CD14-positive monocyte (primary cell): ENCODE measurements around the gene NUAK1. TPM values are rescaled to one million over a fixed set of nuclear protein-coding genes. Genes with fewer than 3 reads are reported as not detected.

Source experiments
- DNase-seq, 3 donors: peaks; one replicate each; pipeline ENCODE4 v3.0.0-alpha.2; 2011 to 2022
- H2AFZ ChIP-seq: 2 replicates; pipeline ENCODE4 v1.6.0; 2012; ENCODE audit warnings: mild to moderate bottlenecking, low read depth, low read length, inconsistent platforms; ENCODE audit not compliant: insufficient read depth, poor library complexity, severe bottlenecking
- H3K27ac ChIP-seq, 2 donors: 1 replicate in 1 of 2; 2 replicates in 1 of 2; pipeline ENCODE4 v1.5.1; 2012 to 2013; ENCODE audit warnings: low read length in 2 of 2, control low read depth in 1 of 2, inconsistent platforms in 1 of 2, low read depth in 1 of 2, mild to moderate bottlenecking in 1 of 2
- H3K27me3 ChIP-seq, 2 donors: one replicate each; pipeline versions ENCODE4 v1.6.0 to v1.6.1; 2011 to 2013; ENCODE audit warnings: low read length in 2 of 2; ENCODE audit not compliant: control insufficient read depth in 2 of 2, insufficient read depth in 2 of 2
- H3K36me3 ChIP-seq, 2 donors: replicated peaks in 1 of 2; 1 replicate in 1 of 2; 2 replicates in 1 of 2; pipeline versions ENCODE4 v1.5.1 to v1.6.1; 2012 to 2013; ENCODE audit warnings: low read length in 2 of 2, control low read depth in 1 of 2, inconsistent platforms in 1 of 2, mild to moderate bottlenecking in 1 of 2; ENCODE audit not compliant: insufficient read depth in 2 of 2, control insufficient read depth in 1 of 2
- H3K4me1 ChIP-seq, 2 donors: 1 replicate in 1 of 2; 2 replicates in 1 of 2; pipeline versions ENCODE4 v1.5.1 to v1.6.1; 2012 to 2013; ENCODE audit warnings: low read length in 2 of 2, control low read depth in 1 of 2, inconsistent platforms in 1 of 2, mild to moderate bottlenecking in 1 of 2, moderate library complexity in 1 of 2; ENCODE audit not compliant: insufficient read depth in 2 of 2, control insufficient read depth in 1 of 2
- H3K4me2 ChIP-seq: replicated peaks from 2 replicates; pipeline ENCODE3; 2012; ENCODE audit warnings: low read length, moderate library complexity, mild to moderate bottlenecking; ENCODE audit not compliant: poor library complexity, severe bottlenecking; ENCODE audit errors: extremely low read depth
- H3K4me3 ChIP-seq, 3 experiments: fragments of 200-600 bp in 1 of 3; sonication (generic) in 1 of 3; replicated peaks in 1 of 3; 1 replicate in 2 of 3; 2 replicates in 1 of 3; pipeline ENCODE4 v1.5.1; 2011 to 2013; ENCODE audit warnings: low read length in 3 of 3, mild to moderate bottlenecking in 3 of 3, control low read depth in 2 of 3, low read depth in 2 of 3, inconsistent platforms in 1 of 3, moderate library complexity in 1 of 3
- H3K79me2 ChIP-seq: 2 replicates; pipeline ENCODE4 v1.6.0; 2012; ENCODE audit warnings: mild to moderate bottlenecking, control low read depth, inconsistent platforms, low read length, moderate library complexity; ENCODE audit not compliant: insufficient read depth
- H3K9ac ChIP-seq: 2 replicates; pipeline ENCODE4 v1.6.0; 2017; ENCODE audit warnings: low read length, mild to moderate bottlenecking; ENCODE audit not compliant: insufficient read depth, poor library complexity, severe bottlenecking
- H3K9me3 ChIP-seq, 2 donors: replicated peaks in 1 of 2; 1 replicate in 1 of 2; 2 replicates in 1 of 2; pipeline versions ENCODE4 v1.5.1 to v1.6.1; 2012 to 2013; ENCODE audit warnings: low read length in 2 of 2, control low read depth in 1 of 2; ENCODE audit not compliant: control insufficient read depth in 1 of 2, insufficient read depth in 1 of 2
- H4K20me1 ChIP-seq: 2 replicates; pipeline ENCODE4 v1.6.0; 2012; ENCODE audit warnings: mild to moderate bottlenecking, low read length, control low read depth, moderate library complexity; ENCODE audit not compliant: insufficient read depth
- H3K27ac Mint-ChIP-seq, 7 donors: one replicate each; pipeline ENCODE4 v1.8.0; 2020; ENCODE audit warnings: mild to moderate bottlenecking in 7 of 7, mixed read lengths in 7 of 7, moderate library complexity in 6 of 7, inconsistent platforms in 2 of 7
- H3K27me3 Mint-ChIP-seq, 3 donors: one replicate each; pipeline ENCODE4 v1.8.0; 2021 to 2022; ENCODE audit warnings: low read depth in 3 of 3, mild to moderate bottlenecking in 3 of 3, mixed read lengths in 3 of 3, moderate library complexity in 3 of 3, inconsistent platforms in 1 of 3
- H3K36me3 Mint-ChIP-seq, 2 donors: one replicate each; pipeline ENCODE4 v1.8.0; 2020; ENCODE audit warnings: mixed read lengths in 2 of 2, inconsistent platforms in 1 of 2, mild to moderate bottlenecking in 1 of 2
- H3K4me1 Mint-ChIP-seq: one replicate; pipeline ENCODE4 v1.8.0; 2020; ENCODE audit warnings: mild to moderate bottlenecking, mixed read lengths
- H3K4me3 Mint-ChIP-seq, 2 donors: one replicate each; pipeline ENCODE4 v1.8.0; 2020; ENCODE audit warnings: mild to moderate bottlenecking in 2 of 2, mixed read lengths in 2 of 2, moderate library complexity in 1 of 2
- H3K9me3 Mint-ChIP-seq, 7 donors: one replicate each; pipeline ENCODE4 v1.8.0; 2020 to 2022; ENCODE audit warnings: mixed read lengths in 7 of 7, mild to moderate bottlenecking in 6 of 7, moderate library complexity in 6 of 7, inconsistent platforms in 2 of 7
- CTCF ChIP-seq: fragments of 200-600 bp; IDR thresholded peaks from one replicate; pipeline ENCODE4 v1.8.0; 2022; ENCODE audit warnings: antibody characterized with exemption, mild to moderate bottlenecking
- WGBS: methylation state at CpG from one replicate; pipeline ENCODE4 v1.1.5; 2013; ENCODE audit warnings: missing lambda C conversion rate; ENCODE audit not compliant: insufficient coverage; 5-methylcytosine and 5-hydroxymethylcytosine counted together
- intact Hi-C, 2 donors: fragments of 100-400 bp; cut with micrococcal nuclease; formaldehyde crosslinking; loops; one replicate each; pipeline versions ENCODE4 v1.15.0 to v1.15.1; 2023
- polyA plus RNA-seq, 3 donors: library from polyadenylated mRNA; depleted of rRNA in 1 of 3; unstranded in 2 of 3; stranded (reverse) in 1 of 3; fragments of 300-500 nt in 2 of 3; fragments of >200 nt in 1 of 3; fragmentation: Illumina TruSeq in 2 of 3; gene quantifications; 1 replicate in 2 of 3; 2 replicates in 1 of 3; pipeline ENCODE4 v1.2.3, GENCODE V29; 2012 to 2021

Gene NUAK1
- polyA plus RNA-seq, 3 donors, result not detected

GRCh38 chr12:106048676-106049075 is 90.1 kb downstream of the NUAK1 start:
- no peaks in the 10 kb centered on the region for H3K36me3 ChIP-seq
- no peak overlapping the region for H3K27ac ChIP-seq
- no peak overlapping the region for H3K4me3 ChIP-seq
- H3K4me2 ChIP-seq, result no peak overlapping the region
- Mint-ChIP-seq H3K27me3 (peaks cover 3 to 7% (median 4%) of the 10 kb centered on the region in 3 donors), H3K4me3 (no peak overlapping the region), H3K4me1 (no peaks in the 10 kb centered on the region), H3K9me3 (peaks cover 0 to 3% (median 2%) of the 10 kb centered on the region in 7 donors), H3K36me3 (no peaks in the 10 kb centered on the region), H3K27ac (no peak overlapping the region)
- H3K9me3 ChIP-seq, result no peaks in the 10 kb centered on the region
- no peak for DNase-seq
- H2AFZ ChIP-seq, result no peak overlapping the region
- H3K4me1 ChIP-seq, result no peaks in the 10 kb centered on the region
- no peak for TF ChIP-seq CTCF
- no peak overlapping the region for H3K9ac ChIP-seq
- no peaks in the 10 kb centered on the region for H3K27me3 ChIP-seq
- 75% methylated on average over 4 of the region's 6 CpGs for whole genome bisulfite sequencing
- no peaks in the 10 kb centered on the region for H4K20me1 ChIP-seq
- intact Hi-C loops, result no loop called here
- no peaks in the 10 kb centered on the region for H3K79me2 ChIP-seq

- 100% methylated on average over 1 of the region's 1 CpG for WGBS
- H3K27ac ChIP-seq, result no peak overlapping the region
These were observed 90.7 kb downstream of the NUAK1 start for GRCh38 chr12:106048016-106048415.

More at GRCh38 chr12:106048016-106048415, 90.7 kb downstream of the NUAK1 start:
- no peak overlapping the region for H3K4me3 ChIP-seq
- DNase-seq, result no peak
- no peaks in the 10 kb centered on the region for H3K27me3 ChIP-seq
- no peak overlapping the region for H2AFZ ChIP-seq
- H3K4me2 ChIP-seq, result no peak overlapping the region
- H3K4me1 ChIP-seq, result no peaks in the 10 kb centered on the region
- Mint-ChIP-seq H3K36me3 (no peaks in the 10 kb centered on the region), H3K4me3 (no peak overlapping the region), H3K4me1 (no peaks in the 10 kb centered on the region), H3K27ac (no peak overlapping the region), H3K27me3 (peaks cover 3 to 8% (median 5%) of the 10 kb centered on the region in 3 donors), H3K9me3 (peaks cover 0 to 2% (median 2%) of the 10 kb centered on the region in 7 donors)
- H3K36me3 ChIP-seq, result no peaks in the 10 kb centered on the region
- H3K9ac ChIP-seq, result no peak overlapping the region
- H3K9me3 ChIP-seq, result no peaks in the 10 kb centered on the region
- no peak for TF ChIP-seq CTCF
- no peaks in the 10 kb centered on the region for H3K79me2 ChIP-seq
- intact Hi-C loops, result no loop called here
- no peaks in the 10 kb centered on the region for H4K20me1 ChIP-seq
